ENCODE measurements around the gene TNFSF8. TPM values are rescaled to one million over a fixed set of nuclear protein-coding genes. Genes with fewer than 3 reads are reported as not detected.
A peak's percentile ranks its signal among the peaks of the same experiment; 100 is the strongest.

Gene TNFSF8
- total and polyA plus RNA-seq, 7 donors, result 0.07 to 1.6 (median 0.45) TPM

- intact Hi-C loops (cut with DNase I), result no loop called here
- Histone ChIP-seq H3K9me3 (no peaks in the 10 kb centered on the region), H3K36me3 (ENCODE audit: insufficient read depth in 1 of 2, low read depth in 1 of 2) (no peaks in the 10 kb centered on the region), H3K4me3 (no peak overlapping the region), H3K4me1 (no peaks in the 10 kb centered on the region), H3K27ac (peak overlapping the region; percentile 51), H3K27me3 (ENCODE audit: insufficient read depth in 3 of 3, low read length in 2 of 3) (peaks cover 0 to 2% (median 0%) of the 10 kb centered on the region in 3 donors)
- 74 to 83% (median 75%) methylated on average over 3 of the region's 3 CpGs for WGBS, 3 donors
- ATAC-seq (no peak), DNase-seq (no peak)
- TF ChIP-seq CTCF (IDR thresholded peaks at IDR 0.05), result no peak
These were observed 36.2 kb downstream of the TNFSF8 start for GRCh38 chr9:114894206-114894605.

DNA sequence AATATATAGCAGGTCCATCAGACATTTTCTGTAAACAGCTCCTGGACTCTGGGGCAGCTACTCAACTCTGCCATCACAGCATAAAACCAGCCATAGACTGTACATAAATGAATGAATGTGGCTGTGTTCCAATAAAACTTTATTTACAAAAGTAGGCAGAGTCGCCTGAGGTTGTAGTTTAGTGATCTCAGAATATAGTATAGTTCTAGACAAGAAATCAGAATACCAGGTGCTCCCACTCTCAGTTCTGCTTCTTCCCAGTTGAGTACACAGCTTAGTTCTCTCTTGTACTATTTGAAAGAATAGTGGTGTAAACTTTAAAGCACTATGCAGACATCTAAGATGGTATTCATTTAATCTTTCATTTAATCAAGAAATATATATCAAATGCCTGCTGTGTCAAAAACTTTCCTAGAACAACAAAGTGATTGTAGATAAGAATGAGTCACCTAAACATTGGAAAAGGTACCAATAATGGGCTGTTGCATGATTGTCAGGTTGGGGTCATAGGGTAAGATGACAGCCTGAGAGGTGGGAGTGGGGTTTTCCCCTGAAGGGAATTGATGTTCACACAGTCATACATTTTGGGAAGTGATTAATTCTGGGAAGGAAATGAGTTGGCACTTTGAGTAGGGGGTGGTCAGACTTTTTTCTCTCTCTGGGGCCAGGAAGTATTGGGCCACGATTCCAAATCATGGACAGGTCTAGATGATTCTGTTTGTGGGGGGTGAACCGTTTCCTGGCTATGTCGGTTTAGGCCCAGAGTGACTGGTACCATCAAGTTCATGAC, 37.0 kb downstream of the TNFSF8 start:
- no peak for TF ChIP-seq CTCF (IDR thresholded peaks at IDR 0.05)

GRCh38 chr9:114889802-114890224, 40.6 kb downstream of the TNFSF8 start:
- ATAC-seq, result no peak

More for the DNA sequence above, 37.0 kb downstream of the TNFSF8 start:
- peaks cover 0 to 2% (median 0%) of the 10 kb centered on the region in 3 donors for H3K27me3 ChIP-seq (ENCODE audit: insufficient read depth in 3 of 3, low read length in 2 of 3)
- H3K4me3 ChIP-seq, result no peak overlapping the region
- DNase-seq, result no peak
- H3K4me1 ChIP-seq, result no peaks in the 10 kb centered on the region
- no peak for ATAC-seq
- 80 to 87% (median 85%) methylated on average over 4 of the region's 4 CpGs for WGBS, 3 donors
- H3K9me3 ChIP-seq, result no peaks in the 10 kb centered on the region
- no peaks in the 10 kb centered on the region for H3K36me3 ChIP-seq (ENCODE audit: insufficient read depth in 1 of 2, low read depth in 1 of 2)
- intact Hi-C loops (cut with DNase I), result no loop called here
- H3K27ac ChIP-seq, result no peak overlapping the region

GRCh38 chr9:114888607-114889006, 41.8 kb downstream of the TNFSF8 start:
- Histone ChIP-seq H3K4me3 (no peak overlapping the region), H3K27ac (no peak overlapping the region), H3K4me1 (no peaks in the 10 kb centered on the region), H3K27me3 (ENCODE audit: insufficient read depth in 3 of 3, low read length in 2 of 3) (no peaks in the 10 kb centered on the region), H3K36me3 (ENCODE audit: insufficient read depth in 1 of 2, low read depth in 1 of 2) (no peaks in the 10 kb centered on the region), H3K9me3 (no peaks in the 10 kb centered on the region)
- ATAC-seq (no peak), DNase-seq (no peak)
- 57 to 67% (median 66%) methylated on average over 4 of the region's 4 CpGs for WGBS, 3 donors
- TF ChIP-seq CTCF (IDR thresholded peaks at IDR 0.05), result no peak
- intact Hi-C loops (cut with DNase I), result no loop called here

More at GRCh38 chr9:114889802-114890224, 40.6 kb downstream of the TNFSF8 start:
- Histone ChIP-seq H3K27me3 (ENCODE audit: insufficient read depth in 3 of 3, low read length in 2 of 3) (no peaks in the 10 kb centered on the region), H3K27ac (no peak overlapping the region), H3K4me3 (no peak overlapping the region), H3K9me3 (no peaks in the 10 kb centered on the region), H3K36me3 (ENCODE audit: insufficient read depth in 1 of 2, low read depth in 1 of 2) (no peaks in the 10 kb centered on the region), H3K4me1 (no peaks in the 10 kb centered on the region)
- WGBS, 3 donors, result 54 to 71% (median 58%) methylated on average over 3 of the region's 3 CpGs
- intact Hi-C loops (cut with DNase I), result no loop called here
- DNase-seq, result no peak
- TF ChIP-seq CTCF (IDR thresholded peaks at IDR 0.05), result no peak

All from psoas muscle (tissue), 8 donors.